Measurements from ENCODE around the gene SNRNP70.

SNRNP70 gene

GRCh38 chr19:49064768-49065611 is 20.3 kb upstream of the SNRNP70 start, which contains the start of gene NTF4:
Gene NTF4 (minus strand): TSS chr19:49064818. CDS start chr19:49061997, 2,821 bp downstream.
- DNase-seq: peak in 1 of 3 experiments; percentile 9

DNA sequence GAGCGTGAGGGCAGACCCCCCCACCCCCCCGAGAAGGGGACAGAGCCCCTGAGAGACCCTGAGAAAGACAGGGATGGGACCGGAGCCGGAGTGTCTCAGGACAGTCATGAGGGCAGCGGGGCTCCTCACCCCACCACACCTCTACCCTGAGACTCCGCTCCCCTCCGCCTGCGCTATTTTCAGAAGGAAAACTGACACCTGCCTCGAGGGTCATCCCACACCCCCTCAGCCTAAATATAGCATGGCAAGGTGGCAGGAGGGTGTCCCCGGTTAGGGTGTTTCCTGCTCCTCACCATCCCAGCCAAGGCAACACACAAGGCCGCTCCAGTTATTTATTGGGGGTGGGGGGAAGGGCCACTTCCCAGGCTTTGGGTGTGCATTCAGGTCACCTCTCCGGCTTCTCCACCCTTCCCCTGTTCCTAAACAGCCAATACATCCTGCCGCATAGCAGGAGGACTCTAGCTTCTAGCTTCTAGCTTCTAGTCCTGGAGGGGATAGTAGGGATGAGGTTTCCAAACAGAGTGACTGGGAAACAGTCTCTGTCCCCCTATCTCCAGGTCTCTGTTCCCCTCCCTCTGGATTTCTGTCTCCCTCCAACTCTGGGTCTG is 19.2 kb upstream of the SNRNP70 start:
- no peak for DNase-seq

- no peak for DNase-seq
Measured at GRCh38 chr19:49067554-49067953, 17.7 kb upstream of the SNRNP70 start.

DNA sequence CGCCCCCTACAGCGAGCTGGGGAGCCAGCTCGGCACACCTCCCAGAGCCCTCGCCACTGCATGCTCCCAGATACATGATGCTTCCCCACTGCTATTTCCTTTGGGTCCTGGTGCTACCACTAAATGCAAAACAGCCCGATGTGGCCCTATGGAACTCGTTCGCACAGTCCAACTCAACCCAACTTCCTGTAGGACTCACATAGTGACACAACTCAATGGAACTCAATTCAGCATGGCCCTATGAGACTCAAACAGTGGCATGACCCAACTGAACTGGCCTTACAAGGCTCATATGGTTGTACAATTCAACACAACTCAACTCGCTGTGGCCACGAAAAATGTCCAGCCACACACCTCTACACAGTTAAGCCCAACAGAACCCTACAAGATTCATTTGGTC is 16.2 kb upstream of the SNRNP70 start:
- no peak for DNase-seq

- DNase-seq: no peak
Measured at GRCh38 chr19:49070416-49070815, 14.8 kb upstream of the SNRNP70 start.

- no peak for DNase-seq
Measured at GRCh38 chr19:49071860-49072547, 13.2 kb upstream of the SNRNP70 start.

DNA sequence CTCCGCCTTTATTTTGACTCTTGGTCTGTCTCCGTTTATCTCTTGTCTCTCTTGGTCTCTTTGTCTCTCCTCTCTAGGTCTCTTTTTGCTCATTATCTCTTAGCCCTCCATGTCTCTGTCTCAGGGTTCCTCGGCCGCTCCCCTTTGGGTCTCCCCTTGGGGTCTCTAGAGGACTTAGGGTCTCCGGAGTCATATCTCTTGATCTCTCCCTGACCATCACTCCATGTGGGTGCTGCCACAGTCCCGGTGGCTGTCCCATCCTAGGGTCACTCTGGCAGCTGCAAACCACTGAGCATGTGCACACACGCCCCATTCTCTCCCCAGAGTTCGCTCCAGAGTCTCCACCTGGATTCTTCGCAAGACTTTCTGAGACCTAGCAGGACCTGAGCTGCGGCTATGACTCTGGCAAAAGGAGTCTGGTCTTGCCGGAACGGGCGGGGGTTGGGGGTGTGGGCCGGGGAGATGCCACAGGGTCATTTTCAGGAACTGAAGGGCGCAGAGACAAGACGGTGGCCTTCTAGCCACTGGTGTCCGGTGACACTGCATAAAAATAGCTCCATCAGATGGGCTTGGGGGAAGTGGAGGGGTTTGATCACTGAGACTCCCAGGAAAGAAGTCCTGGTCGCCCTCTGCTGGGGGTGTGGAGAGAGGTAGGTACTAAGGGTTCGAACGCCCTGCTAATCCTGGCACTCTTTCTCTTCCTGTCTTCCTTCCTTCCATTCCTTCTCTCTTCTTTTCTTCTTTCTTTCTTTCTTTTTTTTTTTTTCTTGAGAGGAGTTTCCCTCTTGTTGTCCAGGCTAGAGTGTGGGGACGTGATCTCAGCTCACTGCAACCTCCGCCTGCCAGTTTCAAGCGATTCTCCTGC is 11.5 kb upstream of the SNRNP70 start:
- DNase-seq: peak in 1 of 3 experiments; percentile 25

GRCh38 chr19:49074869-49075268 is 10.4 kb upstream of the SNRNP70 start:
- DNase-seq: peak; percentile 37 to 63 (median 59)

- DNase-seq: no peak
Measured at GRCh38 chr19:49080392-49080791, 4.9 kb upstream of the SNRNP70 start.

- DNase-seq: no peak
Measured at GRCh38 chr19:49081273-49081672, 4.0 kb upstream of the SNRNP70 start.

- DNase-seq: no peak
Measured at GRCh38 chr19:49084206-49085019, 838 bp upstream of the SNRNP70 start.

GRCh38 chr19:49085868-49086232 is 599 bp downstream of the SNRNP70 start:
- DNase-seq: no peak

GRCh38 chr19:49086296-49086695 is 1.0 kb downstream of the SNRNP70 start:
- no peak for DNase-seq

- no peak for DNase-seq
Measured at GRCh38 chr19:49091391-49092038, 6.3 kb downstream of the SNRNP70 start.

DNA sequence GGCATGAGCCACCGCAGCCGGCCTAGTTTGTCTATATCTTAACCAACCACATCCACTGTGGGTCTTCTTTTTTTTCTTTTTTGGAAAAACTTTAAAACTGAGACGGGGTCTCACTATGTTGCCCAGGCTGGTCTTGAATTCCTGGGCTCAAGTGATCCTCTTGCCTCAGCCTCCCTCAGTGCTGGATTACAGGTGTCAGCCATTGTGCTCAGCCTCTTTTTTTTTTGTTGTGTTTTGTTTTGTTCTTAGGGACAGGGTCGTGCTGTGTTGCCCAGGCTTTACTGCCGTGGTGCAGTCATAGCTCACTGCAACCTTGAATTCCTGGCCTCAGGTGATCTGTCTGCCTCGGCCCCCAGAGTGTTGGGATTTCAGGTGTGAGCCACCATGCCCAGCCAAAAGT is 7.4 kb downstream of the SNRNP70 start:
- DNase-seq: no peak

- no peak for DNase-seq
Measured at GRCh38 chr19:49094505-49095482, 9.5 kb downstream of the SNRNP70 start.

- peak; percentile 57 to 80 (median 75) for DNase-seq
Measured at GRCh38 chr19:49097453-49098288, 12.4 kb downstream of the SNRNP70 start.

DNA sequence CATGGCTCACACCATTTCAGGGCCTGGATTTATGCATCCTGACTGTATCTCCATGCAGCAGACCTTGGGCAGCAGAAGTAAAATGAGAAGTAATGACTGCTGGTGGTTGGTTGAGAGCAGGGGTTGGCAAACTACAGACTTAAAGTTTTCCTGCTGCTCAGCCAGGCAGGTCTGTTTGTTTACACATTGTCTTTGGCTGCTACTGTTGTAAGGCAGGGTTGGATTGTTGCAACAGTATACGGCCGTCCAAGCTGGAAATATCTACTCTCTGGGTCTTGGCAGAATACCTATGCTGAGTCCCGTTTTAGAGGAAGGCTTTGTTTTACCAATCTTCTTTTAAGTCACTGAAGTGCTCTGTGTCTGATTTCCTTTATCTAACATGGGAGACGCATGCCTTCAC is 13.5 kb downstream of the SNRNP70 start:
- no peak for DNase-seq

DNA sequence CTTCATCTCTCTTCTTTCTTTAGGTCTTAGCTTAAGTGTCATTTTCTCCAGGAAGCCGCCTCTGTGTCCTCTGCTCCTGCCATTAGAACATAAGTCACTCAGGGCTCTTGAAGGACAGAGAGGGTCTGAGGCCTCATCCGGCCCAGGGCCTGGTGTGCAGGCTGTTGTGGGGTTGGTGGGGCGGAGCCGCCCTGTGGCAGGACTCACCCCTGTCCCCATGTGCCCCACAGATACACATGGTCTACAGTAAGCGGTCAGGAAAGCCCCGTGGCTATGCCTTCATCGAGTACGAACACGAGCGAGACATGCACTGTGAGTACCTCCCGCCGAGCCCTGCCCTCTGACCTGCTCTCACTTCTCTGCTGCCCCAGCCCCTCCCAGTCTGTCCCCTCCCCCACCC is 15.9 kb downstream of the SNRNP70 start:
- DNase-seq: no peak

Measured in NCI-H1417 (cell line).